ENCODE results near the gene NBPF19.
A peak's percentile ranks its signal among the peaks of the same experiment; 100 is the strongest.
"Not testable (repeated sequence)": the region's sequence is repeated elsewhere in the genome, so short reads cannot be mapped to it uniquely, and the experiment has no call there.

Gene NBPF19, protein sequence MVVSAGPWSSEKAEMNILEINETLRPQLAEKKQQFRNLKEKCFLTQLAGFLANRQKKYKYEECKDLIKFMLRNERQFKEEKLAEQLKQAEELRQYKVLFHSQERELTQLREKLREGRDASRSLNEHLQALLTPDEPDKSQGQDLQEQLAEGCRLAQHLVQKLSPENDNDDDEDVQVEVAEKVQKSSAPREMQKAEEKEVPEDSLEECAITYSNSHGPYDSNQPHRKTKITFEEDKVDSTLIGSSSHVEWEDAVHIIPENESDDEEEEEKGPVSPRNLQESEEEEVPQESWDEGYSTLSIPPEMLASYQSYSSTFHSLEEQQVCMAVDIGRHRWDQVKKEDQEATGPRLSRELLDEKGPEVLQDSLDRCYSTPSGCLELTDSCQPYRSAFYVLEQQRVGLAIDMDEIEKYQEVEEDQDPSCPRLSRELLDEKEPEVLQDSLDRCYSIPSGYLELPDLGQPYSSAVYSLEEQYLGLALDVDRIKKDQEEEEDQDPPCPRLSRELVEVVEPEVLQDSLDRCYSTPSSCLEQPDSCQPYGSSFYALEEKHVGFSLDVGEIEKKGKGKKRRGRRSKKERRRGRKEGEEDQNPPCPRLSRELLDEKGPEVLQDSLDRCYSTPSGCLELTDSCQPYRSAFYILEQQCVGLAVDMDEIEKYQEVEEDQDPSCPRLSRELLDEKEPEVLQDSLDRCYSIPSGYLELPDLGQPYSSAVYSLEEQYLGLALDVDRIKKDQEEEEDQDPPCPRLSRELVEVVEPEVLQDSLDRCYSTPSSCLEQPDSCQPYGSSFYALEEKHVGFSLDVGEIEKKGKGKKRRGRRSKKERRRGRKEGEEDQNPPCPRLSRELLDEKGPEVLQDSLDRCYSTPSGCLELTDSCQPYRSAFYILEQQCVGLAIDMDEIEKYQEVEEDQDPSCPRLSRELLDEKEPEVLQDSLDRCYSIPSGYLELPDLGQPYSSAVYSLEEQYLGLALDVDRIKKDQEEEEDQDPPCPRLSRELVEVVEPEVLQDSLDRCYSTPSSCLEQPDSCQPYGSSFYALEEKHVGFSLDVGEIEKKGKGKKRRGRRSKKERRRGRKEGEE (N-terminal part only)

DNA sequence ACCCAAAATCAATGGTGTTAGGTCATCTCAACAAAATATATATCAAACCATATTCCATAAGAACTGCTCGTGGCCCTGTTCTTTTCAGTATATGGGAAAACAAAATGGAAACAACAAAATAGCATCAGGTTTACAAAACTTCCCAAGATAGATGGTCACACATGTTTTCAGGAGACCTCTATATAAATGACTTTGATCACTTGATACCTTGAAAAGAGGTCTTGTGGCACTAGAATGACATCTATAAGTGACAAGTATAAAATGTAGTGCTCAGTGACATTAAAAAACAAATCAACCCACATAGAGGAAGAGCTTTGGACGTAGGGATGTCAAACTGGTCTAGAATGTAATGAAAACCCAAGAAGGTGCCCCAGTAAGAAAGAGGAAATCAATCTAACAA is at the start of gene NBPF19:
Gene NBPF19 (plus strand): TSS at position 301 of the 400 bp plus-strand sequence. CDS start 888 bp downstream, outside the sequence.
- H3K4me3 ChIP-seq (ENCODE audit: low read depth, low read length); DNase-seq (ENCODE audit: low read depth); in situ Hi-C loops (cut with HindIII; ENCODE audit: low sequenced_read_pairs): not testable (repeated sequence)

DNA sequence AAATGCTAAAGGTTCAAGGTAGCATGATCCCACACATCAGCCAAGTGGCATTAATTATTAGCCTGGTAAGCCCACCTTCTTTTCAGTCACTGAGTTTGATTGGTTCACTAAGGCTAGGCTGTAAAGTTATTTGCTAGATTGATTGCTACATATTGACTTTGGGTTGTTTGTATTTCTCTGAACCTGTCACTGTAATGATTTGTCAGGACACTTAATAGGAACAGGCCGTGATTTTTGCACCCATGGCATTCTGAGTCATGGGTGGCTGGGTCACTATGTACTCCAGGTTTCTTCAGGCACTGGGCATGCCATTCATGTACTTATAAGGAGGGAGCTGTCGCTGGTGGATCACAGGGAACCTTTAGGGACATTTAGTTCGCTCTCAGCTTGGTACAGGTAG is 46.5 kb upstream of the NBPF19 start:
- H3K4me3 ChIP-seq (ENCODE audit: low read depth, low read length); in situ Hi-C loops (cut with HindIII; ENCODE audit: low sequenced_read_pairs); DNase-seq (ENCODE audit: low read depth): not testable (repeated sequence)

DNA sequence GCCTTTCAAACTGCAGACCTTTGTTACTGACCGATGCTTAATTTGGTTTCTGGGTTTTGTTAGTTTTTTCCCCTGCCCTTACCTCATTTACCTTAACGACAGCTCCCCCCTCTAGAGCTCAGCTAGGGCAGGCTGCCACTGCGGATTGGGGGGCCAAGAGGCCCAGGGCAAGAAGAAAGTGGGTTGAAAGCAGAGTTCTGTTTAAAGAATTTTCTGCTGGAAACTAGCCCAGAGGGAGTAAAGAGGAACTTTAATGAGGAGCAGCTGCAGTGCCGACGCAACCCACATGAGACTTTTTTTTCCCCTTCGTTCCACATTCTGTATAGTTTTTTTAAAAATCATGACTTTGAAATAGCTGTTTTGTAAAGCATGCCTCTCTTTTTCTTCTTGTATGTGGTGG is 29.4 kb upstream of the NBPF19 start:
- DNase-seq (ENCODE audit: low read depth) = peak; percentile 41
- H3K4me3 ChIP-seq (ENCODE audit: low read depth, low read length); in situ Hi-C loops (cut with HindIII; ENCODE audit: low sequenced_read_pairs): not testable (repeated sequence)

DNA sequence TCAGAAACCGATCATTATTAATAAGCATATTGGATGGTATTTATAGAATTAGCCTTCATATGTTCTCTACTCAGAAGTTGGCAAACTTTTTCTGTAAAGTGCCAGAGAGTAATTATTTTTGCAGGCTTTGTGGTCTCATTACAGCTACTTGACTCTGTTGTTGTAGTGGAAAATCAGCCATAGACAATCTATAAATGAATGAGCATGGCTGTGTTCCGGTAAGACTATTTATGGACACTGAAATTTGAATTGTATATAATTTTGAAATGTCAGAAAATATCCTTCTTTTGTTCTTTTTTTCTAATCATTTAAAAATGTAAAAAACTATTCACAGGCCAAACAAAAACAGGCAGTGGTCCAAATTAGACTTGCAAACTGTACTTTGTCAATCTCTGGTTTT is 22.6 kb upstream of the NBPF19 start:
- H3K4me3 ChIP-seq (ENCODE audit: low read depth, low read length); DNase-seq (ENCODE audit: low read depth); in situ Hi-C loops (cut with HindIII; ENCODE audit: low sequenced_read_pairs): not testable (repeated sequence)

DNA sequence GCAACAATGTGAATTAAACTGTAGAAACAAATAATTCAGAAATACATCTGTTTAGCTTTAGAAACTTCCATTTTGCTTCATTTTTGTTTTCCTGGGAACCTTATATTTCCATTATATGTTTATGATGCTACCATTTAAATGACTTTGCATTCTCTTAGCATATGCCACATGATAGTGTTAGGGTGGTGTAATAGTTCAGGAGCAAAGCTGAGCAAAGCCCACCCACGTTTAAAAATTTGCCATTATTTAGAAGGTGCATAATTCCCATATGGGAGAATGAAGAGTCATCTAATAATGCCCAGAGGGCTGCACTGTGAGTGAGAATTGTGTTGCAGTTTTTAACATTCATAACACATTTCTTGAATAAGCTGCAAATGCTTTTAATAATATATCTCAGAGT is 22.2 kb upstream of the NBPF19 start:
- in situ Hi-C loops (cut with HindIII; ENCODE audit: low sequenced_read_pairs); DNase-seq (ENCODE audit: low read depth); H3K4me3 ChIP-seq (ENCODE audit: low read depth, low read length): not testable (repeated sequence)

DNA sequence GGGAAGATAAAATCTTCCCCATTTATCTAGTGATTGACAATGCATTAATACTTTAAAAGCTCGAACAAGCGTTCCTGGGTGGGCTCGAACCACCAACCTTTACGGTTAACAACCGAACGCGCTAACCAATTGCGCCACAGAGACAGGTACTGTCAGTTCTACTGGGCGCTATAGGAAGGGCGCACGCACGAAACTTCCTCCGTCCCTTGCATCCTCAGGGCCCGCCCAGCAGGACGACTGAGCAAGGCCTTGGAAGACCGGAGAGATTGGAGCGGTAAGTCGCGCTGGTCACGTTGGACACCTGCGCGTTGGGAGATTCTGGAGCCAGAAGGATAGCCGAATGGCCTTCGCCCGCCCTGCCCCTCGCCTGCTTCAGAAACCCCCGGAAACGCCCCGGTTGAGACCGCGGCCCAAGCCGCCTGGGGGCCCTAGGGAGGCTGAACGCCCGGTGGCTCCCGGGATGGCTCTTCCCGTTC is 83.5 kb downstream of the NBPF19 start:
- in situ Hi-C loops (cut with HindIII; ENCODE audit: low sequenced_read_pairs); DNase-seq (ENCODE audit: low read depth): not testable (repeated sequence)
- H3K4me3 ChIP-seq (ENCODE audit: low read depth, low read length) = peak overlapping the region; percentile 26

DNA sequence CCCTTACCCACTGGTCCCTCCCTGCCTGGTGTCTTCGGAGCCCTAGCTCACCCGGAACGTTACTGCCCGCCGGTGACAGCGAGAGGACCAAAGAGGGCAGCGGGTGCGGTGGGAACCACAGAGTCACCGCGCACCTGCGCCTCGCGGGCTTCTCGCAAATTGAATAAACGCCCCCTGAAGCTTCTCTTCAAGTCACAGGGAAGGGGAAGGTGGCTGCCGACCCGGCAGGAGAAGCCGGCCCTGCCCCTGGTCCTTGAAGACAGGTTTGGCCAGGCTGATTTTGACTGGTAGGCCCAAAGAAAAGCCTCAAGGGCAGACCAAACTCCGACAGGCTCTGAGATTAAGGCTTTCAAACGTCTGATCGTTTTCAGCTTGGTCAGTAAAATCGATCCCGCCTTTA is 87.0 kb downstream of the NBPF19 start:
- DNase-seq (ENCODE audit: low read depth); in situ Hi-C loops (cut with HindIII; ENCODE audit: low sequenced_read_pairs): not testable (repeated sequence)

DNA sequence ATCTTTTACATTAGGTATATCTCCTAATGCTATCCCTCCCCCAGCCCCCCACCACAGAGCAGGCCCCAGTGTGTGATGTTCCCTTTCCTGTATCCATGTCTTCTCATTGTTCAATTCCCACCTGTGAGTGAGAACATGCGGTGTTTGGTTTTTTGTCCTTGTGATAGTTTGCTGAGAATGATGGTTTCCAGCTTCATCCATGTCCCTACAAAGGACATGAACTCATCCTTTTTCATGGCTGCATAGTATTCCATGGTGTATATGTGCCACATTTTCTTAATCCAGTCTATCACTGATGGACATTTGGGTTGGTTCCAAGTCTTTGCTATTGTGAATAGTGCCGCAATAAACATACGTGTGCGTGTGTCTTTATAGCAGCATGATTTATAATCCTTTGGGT is 90.6 kb downstream of the NBPF19 start:
- in situ Hi-C loops (cut with HindIII; ENCODE audit: low sequenced_read_pairs); H3K4me3 ChIP-seq (ENCODE audit: low read depth, low read length); DNase-seq (ENCODE audit: low read depth): not testable (repeated sequence)

More for the DNA sequence above, 87.0 kb downstream of the NBPF19 start:
- not testable (repeated sequence) for H3K4me3 ChIP-seq (ENCODE audit: low read depth, low read length)

DNA sequence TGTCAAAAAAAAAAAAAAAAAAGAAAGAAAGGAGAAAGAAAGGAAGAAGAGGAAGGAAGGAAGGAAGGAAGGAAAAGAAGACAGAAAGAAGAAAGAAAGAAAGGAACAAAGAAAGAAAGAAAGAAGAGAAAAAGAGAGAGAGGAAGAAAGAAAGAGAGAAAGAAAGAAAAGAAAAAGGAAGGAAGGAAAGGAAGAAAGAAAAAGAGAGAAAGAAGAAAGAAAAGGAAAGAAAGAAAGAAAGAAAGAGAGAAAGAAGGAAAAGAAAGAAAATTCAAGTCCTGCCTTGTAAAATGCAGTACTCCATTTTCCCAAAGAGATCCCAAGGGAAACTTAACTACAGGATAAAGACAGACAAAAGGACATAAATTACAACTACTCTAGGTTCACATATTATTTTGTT is 97.9 kb downstream of the NBPF19 start:
- in situ Hi-C loops (cut with HindIII; ENCODE audit: low sequenced_read_pairs); H3K4me3 ChIP-seq (ENCODE audit: low read depth, low read length); DNase-seq (ENCODE audit: low read depth): not testable (repeated sequence)

DNA sequence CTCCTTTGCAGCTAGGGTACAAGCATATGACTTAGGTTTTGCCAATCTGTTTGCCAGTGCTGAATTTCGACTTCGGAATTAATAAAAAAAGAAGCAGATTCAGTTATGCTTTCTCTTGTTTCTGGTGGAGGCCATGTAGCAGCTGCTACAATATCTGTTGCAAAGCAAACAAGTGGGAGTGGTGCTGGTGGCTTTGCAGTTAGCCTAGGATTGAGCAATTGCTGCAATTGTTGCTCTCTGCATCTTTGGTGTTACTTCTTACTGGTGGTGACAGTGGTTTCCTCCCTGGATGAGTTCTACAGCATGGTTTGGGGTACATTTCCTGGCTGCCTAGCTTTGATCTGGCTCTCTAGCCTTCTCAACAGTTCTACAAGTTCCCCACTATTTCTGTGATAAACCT is 110.7 kb downstream of the NBPF19 start:
- in situ Hi-C loops (cut with HindIII; ENCODE audit: low sequenced_read_pairs); DNase-seq (ENCODE audit: low read depth); H3K4me3 ChIP-seq (ENCODE audit: low read depth, low read length): not testable (repeated sequence)

Measured in astrocyte of the cerebellum (primary cell).